Kidney capillary endothelial cell (primary cell): ENCODE measurements around the gene TAOK1.
"Not testable (repeated sequence)": the region's sequence is repeated elsewhere in the genome, so short reads cannot be mapped to it uniquely, and the experiment has no call there.

Experiments
- DNase-seq: peaks from one replicate; pipeline ENCODE4 v3.0.0-alpha.2; 2018; ENCODE audit warnings: low spot score

The TAOK1 gene

GRCh38 chr17:29445844-29446243, 55.7 kb downstream of the TAOK1 start:
- DNase-seq: no peak

GRCh38 chr17:29449865-29450671, 59.9 kb downstream of the TAOK1 start:
- no peak for DNase-seq

- DNase-seq: no peak
These were observed 61.1 kb downstream of the TAOK1 start for GRCh38 chr17:29451121-29451742.

- DNase-seq: no peak
These were observed 67.9 kb downstream of the TAOK1 start for GRCh38 chr17:29458066-29458465.

- no peak for DNase-seq
These were observed 71.5 kb downstream of the TAOK1 start for GRCh38 chr17:29461483-29462206.

- DNase-seq: no peak
These were observed 79.1 kb downstream of the TAOK1 start for GRCh38 chr17:29469276-29469675.

- not testable (repeated sequence) for DNase-seq
These were observed 83.3 kb downstream of the TAOK1 start for GRCh38 chr17:29473437-29473836.

- no peak for DNase-seq
These were observed 84.1 kb downstream of the TAOK1 start for GRCh38 chr17:29474297-29474696.

GRCh38 chr17:29475891-29476290, 85.7 kb downstream of the TAOK1 start:
- DNase-seq: no peak

GRCh38 chr17:29480249-29480928, 90.2 kb downstream of the TAOK1 start:
- DNase-seq: not testable (repeated sequence)

- no peak for DNase-seq
These were observed 93.3 kb downstream of the TAOK1 start for GRCh38 chr17:29483503-29483902.

- DNase-seq: no peak
These were observed 104.8 kb downstream of the TAOK1 start for GRCh38 chr17:29495011-29495410.

GRCh38 chr17:29504711-29505110, 114.5 kb downstream of the TAOK1 start:
- DNase-seq: no peak

- DNase-seq: no peak
These were observed 115.7 kb downstream of the TAOK1 start for GRCh38 chr17:29505836-29506235.

- no peak for DNase-seq
These were observed 120.8 kb downstream of the TAOK1 start for GRCh38 chr17:29510953-29511352.

GRCh38 chr17:29514792-29515191, 124.6 kb downstream of the TAOK1 start:
- no peak for DNase-seq

- no peak for DNase-seq
These were observed 128.2 kb downstream of the TAOK1 start for GRCh38 chr17:29518359-29518758.

- DNase-seq: no peak
These were observed 134.5 kb downstream of the TAOK1 start for GRCh38 chr17:29524692-29525091.

- DNase-seq: no peak
These were observed 136.2 kb downstream of the TAOK1 start for GRCh38 chr17:29526322-29526721.

- DNase-seq: no peak
These were observed 143.8 kb downstream of the TAOK1 start for GRCh38 chr17:29533976-29534375.

GRCh38 chr17:29544066-29544465, 153.9 kb downstream of the TAOK1 start:
- DNase-seq: no peak

GRCh38 chr17:29546085-29546484, 155.9 kb downstream of the TAOK1 start:
- DNase-seq: no peak
